PC-9 (cell line): ENCODE measurements around the gene PDIA4. TPM values are rescaled to one million over a fixed set of nuclear protein-coding genes. Genes with fewer than 3 reads are reported as not detected.
"Not testable (repeated sequence)": the region's sequence is repeated elsewhere in the genome, so short reads cannot be mapped to it uniquely, and the experiment has no call there.

Source experiments
- BruUV-seq: library from RNA; stranded (reverse); fragments of 400-500 nt; replicated peaks from 2 replicates; lab custom pipeline; 2021; lab: Mats Ljungman, UMichigan
- CTCF ChIA-PET: fragments of 300-600 bp; sonication (Branson Sonifier 250); formaldehyde crosslinking; loops from one replicate; lab custom pipeline; 2022; ENCODE audit warnings: antibody characterized with exemption; lab: Charles Lee
- POLR2A ChIA-PET: fragments of 300-600 bp; sonication (Branson Sonifier 250); formaldehyde crosslinking; loops from one replicate; lab custom pipeline; 2022; ENCODE audit warnings: antibody characterized with exemption; ENCODE audit not compliant: unreplicated experiment; lab: Charles Lee
- DNase-seq, 2 experiments: peaks; one replicate each; pipeline versions ENCODE4 v3.0.0 to v3.0.0-alpha.2; 2015 to 2022; ENCODE audit warnings: mixed read lengths in 1 of 2
- H2AFZ ChIP-seq: fragments of 200-600 bp; sonication (generic); 2 replicates; pipeline ENCODE4 v1.8.1; 2017; ENCODE audit warnings: antibody characterized with exemption
- H3F3A ChIP-seq: fragments of 200-600 bp; sonication (generic); 2 replicates; pipeline ENCODE4 v1.8.1; 2017; ENCODE audit warnings: antibody characterized with exemption, mild to moderate bottlenecking, low read depth; ENCODE audit not compliant: insufficient read depth
- H3K27ac ChIP-seq: fragments of 200-600 bp; sonication (generic); 2 replicates; pipeline ENCODE4 v1.6.1; 2016; ENCODE audit warnings: mixed run types
- H3K27me3 ChIP-seq: fragments of 200-600 bp; sonication (generic); 2 replicates; pipeline ENCODE4 v1.6.1; 2016; ENCODE audit warnings: low read depth, mixed run types; ENCODE audit not compliant: insufficient read depth
- H3K36me3 ChIP-seq: fragments of 200-600 bp; sonication (generic); 2 replicates; pipeline ENCODE4 v1.6.1; 2016; ENCODE audit warnings: low read depth, mixed run types
- H3K4me1 ChIP-seq: fragments of 200-600 bp; sonication (generic); replicated peaks from 2 replicates; pipeline ENCODE4 v1.6.1; 2016; ENCODE audit warnings: mixed run types; ENCODE audit not compliant: insufficient read depth
- H3K4me2 ChIP-seq: fragments of 200-600 bp; sonication (generic); 2 replicates; pipeline ENCODE4 v1.6.1; 2017; ENCODE audit warnings: mixed run types
- H3K4me3 ChIP-seq: fragments of 200-600 bp; sonication (generic); 2 replicates; pipeline ENCODE4 v1.6.1; 2016; ENCODE audit warnings: mixed run types
- H3K79me2 ChIP-seq: fragments of 200-600 bp; sonication (generic); 2 replicates; pipeline ENCODE4 v1.6.1; 2017; ENCODE audit warnings: low read depth, mixed run types
- H3K9me2 ChIP-seq: fragments of 200-600 bp; sonication (generic); 2 replicates; pipeline ENCODE4 v1.8.1; 2017; ENCODE audit warnings: mild to moderate bottlenecking; ENCODE audit not compliant: insufficient read depth
- H3K9me3 ChIP-seq: fragments of 200-600 bp; sonication (generic); 2 replicates; pipeline ENCODE4 v1.8.1; 2016; ENCODE audit warnings: low read depth; ENCODE audit not compliant: insufficient read depth
- H4K20me1 ChIP-seq: fragments of 200-600 bp; sonication (generic); 2 replicates; pipeline ENCODE4 v1.8.1; 2017; ENCODE audit not compliant: insufficient read depth
- CTCF ChIP-seq: fragments of 200-600 bp; sonication (generic); conservative IDR thresholded peaks from 2 replicates; pipeline ENCODE4 v1.6.1; 2017; ENCODE audit warnings: mixed run types, antibody characterized with exemption, mild to moderate bottlenecking, moderate library complexity
- EZH2 ChIP-seq: fragments of 200-600 bp; sonication (generic); IDR thresholded peaks from 2 replicates; pipeline ENCODE4 v1.8.0; 2017; ENCODE audit warnings: antibody characterized with exemption, low read depth
- intact Hi-C: fragments of 100-400 bp; cut with micrococcal nuclease; formaldehyde crosslinking; loops from one replicate; pipeline ENCODE4 v1.10.0; 2022; ENCODE audit not compliant: unreplicated experiment
- total RNA-seq: library from RNA; stranded (reverse); gene quantifications from 2 replicates; pipeline ENCODE4 v1.2.3, GENCODE V29; 2021

The PDIA4 gene
- total RNA-seq, 1 experiment from 2014 or later = 221 TPM

GRCh38 chr7:149031353-149031910, 3.1 kb upstream of the PDIA4 start:
- Histone ChIP-seq H3F3A (peaks cover 19% of the 10 kb centered on the region), H3K9me3 (no peaks in the 10 kb centered on the region), H3K27me3 (no peaks in the 10 kb centered on the region), H3K4me1 (peaks cover 18% of the 10 kb centered on the region), H3K36me3 (no peaks in the 10 kb centered on the region), H3K79me2 (peaks cover 18% of the 10 kb centered on the region), H4K20me1 (no peaks in the 10 kb centered on the region), H3K4me3 (no peak overlapping the region), H3K4me2 (no peak overlapping the region), H3K9me2 (no peaks in the 10 kb centered on the region), H2AFZ (no peak overlapping the region), H3K27ac (no peak overlapping the region)
- ChIA-PET POLR2A (interaction anchor here (0.7 kb wide), 1 partner anchor 441 kb away, joined by 4 read pairs; the partner anchor contains the start of gene C7orf33), CTCF (no interaction called here)
- DNase-seq = no peak
- TF ChIP-seq EZH2 = no peak
- no peak for TF ChIP-seq CTCF
- no TSS peak for BruUV-seq
- intact Hi-C loops = no loop called here

GRCh38 chr7:149030439-149030838, 2.1 kb upstream of the PDIA4 start:
- CTCF ChIA-PET = interaction anchor here (0.7 kb wide), 1 partner anchor 126 kb away, joined by 3 read pairs; no protein-coding TSS in a partner anchor
- H2AFZ ChIP-seq, POLR2A ChIA-PET: not testable (repeated sequence)

GRCh38 chr7:149027611-149028345, 527 bp downstream of the PDIA4 start:
- no peaks in the 10 kb centered on the region for H3K9me2 ChIP-seq
- no peak for TF ChIP-seq CTCF
- H2AFZ ChIP-seq = peak overlapping the region; percentile 74
- H3K36me3 ChIP-seq = peaks cover 5% of the 10 kb centered on the region; the same call in 1 of the 2 replicates
- peak overlapping the region; percentile 73 for H3K4me3 ChIP-seq
- peaks cover 19% of the 10 kb centered on the region for H3F3A ChIP-seq
- peaks cover 53% of the 10 kb centered on the region for H3K79me2 ChIP-seq
- CTCF ChIA-PET = interaction anchor here (0.6 kb wide), 1 partner anchor 294 kb away, joined by 7 read pairs; no protein-coding TSS in a partner anchor
- intact Hi-C loops = loop anchor here (1.0 to 2.0 kb wide), 5 partner anchors 29 to 470 kb away; partner anchors contain the start of genes ZNF746 and ZNF786
- H3K4me2 ChIP-seq = peak overlapping the region; percentile 91
- POLR2A ChIA-PET = interaction anchor here (0.7 kb wide), 1 partner anchor 810 kb away, joined by 5 read pairs; the partner anchor contains the start of gene ZNF862
- no peaks in the 10 kb centered on the region for H3K9me3 ChIP-seq
- H3K4me1 ChIP-seq = peaks cover 24% of the 10 kb centered on the region
- H3K27ac ChIP-seq = peak overlapping the region; percentile 78
- H4K20me1 ChIP-seq = 0 out of 2 replicates have a peak, but pooled peaks cover 10% of the 10 kb centered on the region
- no TSS peak for BruUV-seq
- DNase-seq = peak in 1 of 2 experiments; percentile 9
- no peaks in the 10 kb centered on the region for H3K27me3 ChIP-seq

More at GRCh38 chr7:149030439-149030838, 2.1 kb upstream of the PDIA4 start:
- DNase-seq, H3K4me3 ChIP-seq, H3K36me3 ChIP-seq, H3K27ac ChIP-seq, H4K20me1 ChIP-seq, intact Hi-C loops, H3K9me2 ChIP-seq, H3K27me3 ChIP-seq, H3K4me2 ChIP-seq, H3K9me3 ChIP-seq, BruUV-seq: not testable (repeated sequence)
- Histone ChIP-seq H3K79me2 (peaks cover 27% of the 10 kb centered on the region), H3K4me1 (peaks cover 24% of the 10 kb centered on the region), H3F3A (peaks cover 19% of the 10 kb centered on the region)
